ENCODE measurements around the gene MIGA2.

Gene MIGA2

GRCh38 chr9:129052592-129052991, 16.2 kb downstream of the MIGA2 start:
- H3K27ac Mint-ChIP-seq = no peak overlapping the region
- H3K4me1 Mint-ChIP-seq = no peaks in the 10 kb centered on the region
- H3K4me3 Mint-ChIP-seq = no peak overlapping the region
- H3K36me3 Mint-ChIP-seq (ENCODE audit: low read depth) = peaks cover 11% of the 10 kb centered on the region
- TF ChIP-seq, protein P1, sequence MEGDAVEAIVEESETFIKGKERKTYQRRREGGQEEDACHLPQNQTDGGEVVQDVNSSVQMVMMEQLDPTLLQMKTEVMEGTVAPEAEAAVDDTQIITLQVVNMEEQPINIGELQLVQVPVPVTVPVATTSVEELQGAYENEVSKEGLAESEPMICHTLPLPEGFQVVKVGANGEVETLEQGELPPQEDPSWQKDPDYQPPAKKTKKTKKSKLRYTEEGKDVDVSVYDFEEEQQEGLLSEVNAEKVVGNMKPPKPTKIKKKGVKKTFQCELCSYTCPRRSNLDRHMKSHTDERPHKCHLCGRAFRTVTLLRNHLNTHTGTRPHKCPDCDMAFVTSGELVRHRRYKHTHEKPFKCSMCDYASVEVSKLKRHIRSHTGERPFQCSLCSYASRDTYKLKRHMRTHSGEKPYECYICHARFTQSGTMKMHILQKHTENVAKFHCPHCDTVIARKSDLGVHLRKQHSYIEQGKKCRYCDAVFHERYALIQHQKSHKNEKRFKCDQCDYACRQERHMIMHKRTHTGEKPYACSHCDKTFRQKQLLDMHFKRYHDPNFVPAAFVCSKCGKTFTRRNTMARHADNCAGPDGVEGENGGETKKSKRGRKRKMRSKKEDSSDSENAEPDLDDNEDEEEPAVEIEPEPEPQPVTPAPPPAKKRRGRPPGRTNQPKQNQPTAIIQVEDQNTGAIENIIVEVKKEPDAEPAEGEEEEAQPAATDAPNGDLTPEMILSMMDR (IDR thresholded peaks at IDR 0.05) = no peak
- DNase-seq = no peak
- H3K27me3 Mint-ChIP-seq (ENCODE audit: low read depth, poor library complexity) = no peaks in the 10 kb centered on the region
- H3K9me3 Mint-ChIP-seq = no peaks in the 10 kb centered on the region

GRCh38 chr9:129053020-129053419, 16.6 kb downstream of the MIGA2 start:
- Mint-ChIP-seq H3K4me3 (no peak overlapping the region), H3K9me3 (no peaks in the 10 kb centered on the region), H3K27me3 (ENCODE audit: low read depth, poor library complexity) (no peaks in the 10 kb centered on the region), H3K27ac (no peak overlapping the region), H3K36me3 (ENCODE audit: low read depth) (peaks cover 16% of the 10 kb centered on the region), H3K4me1 (no peaks in the 10 kb centered on the region)
- DNase-seq = no peak
- TF ChIP-seq, protein P1 (IDR thresholded peaks at IDR 0.05) = no peak

GRCh38 chr9:129054163-129054851, 17.9 kb downstream of the MIGA2 start:
- Mint-ChIP-seq H3K27ac (no peak overlapping the region), H3K9me3 (no peaks in the 10 kb centered on the region), H3K4me1 (no peaks in the 10 kb centered on the region), H3K27me3 (ENCODE audit: low read depth, poor library complexity) (no peaks in the 10 kb centered on the region), H3K4me3 (no peak overlapping the region), H3K36me3 (ENCODE audit: low read depth) (peaks cover 10% of the 10 kb centered on the region)
- DNase-seq = no peak
- TF ChIP-seq, protein P1 (IDR thresholded peaks at IDR 0.05) = no peak

DNA sequence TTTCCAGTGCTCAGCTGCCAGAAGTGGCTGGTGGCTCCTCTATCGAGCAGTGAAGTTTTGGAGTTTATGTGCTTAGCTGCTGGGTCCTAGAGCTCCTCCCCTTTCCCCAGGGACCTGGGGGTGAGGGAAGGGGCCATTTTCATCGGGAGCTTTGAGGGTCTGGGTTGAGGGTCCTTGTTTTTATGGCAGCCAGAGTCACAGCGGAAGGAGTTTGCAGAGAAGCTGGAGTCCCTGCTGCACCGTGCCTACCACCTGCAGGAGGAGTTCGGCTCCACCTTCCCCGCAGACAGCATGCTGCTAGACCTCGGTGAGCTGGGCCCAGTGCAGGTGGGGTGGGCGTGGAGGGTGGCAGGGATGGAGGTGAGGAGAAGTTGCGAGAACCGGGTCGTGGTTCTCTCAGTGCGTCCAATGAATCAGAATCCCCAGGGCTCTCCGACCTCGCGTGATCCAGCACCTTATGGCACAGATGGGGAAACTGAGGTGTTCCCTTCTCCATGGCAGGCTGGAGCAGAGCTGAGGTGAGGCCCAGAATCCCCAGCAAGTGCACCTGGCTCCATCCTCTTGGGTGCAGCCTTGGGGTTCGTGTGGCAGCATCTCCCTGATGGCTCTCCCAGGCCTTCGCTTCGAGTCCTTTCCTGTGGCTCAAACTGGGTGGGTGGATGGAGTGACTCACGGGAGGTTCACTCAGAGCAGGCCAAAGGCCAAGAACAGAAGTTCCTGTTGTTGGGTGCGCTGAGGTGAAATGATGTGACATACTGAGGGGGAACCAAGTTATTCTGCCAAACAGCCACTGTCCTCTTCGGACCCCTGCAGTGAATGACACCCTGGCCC, 22.8 kb downstream of the MIGA2 start:
- Mint-ChIP-seq H3K27ac (no peak overlapping the region), H3K4me1 (no peaks in the 10 kb centered on the region), H3K9me3 (no peaks in the 10 kb centered on the region), H3K4me3 (no peak overlapping the region), H3K27me3 (ENCODE audit: low read depth, poor library complexity) (no peaks in the 10 kb centered on the region), H3K36me3 (ENCODE audit: low read depth) (peaks cover 21% of the 10 kb centered on the region)
- TF ChIP-seq, protein P1 (IDR thresholded peaks at IDR 0.05) = no peak
- no peak for DNase-seq

DNA sequence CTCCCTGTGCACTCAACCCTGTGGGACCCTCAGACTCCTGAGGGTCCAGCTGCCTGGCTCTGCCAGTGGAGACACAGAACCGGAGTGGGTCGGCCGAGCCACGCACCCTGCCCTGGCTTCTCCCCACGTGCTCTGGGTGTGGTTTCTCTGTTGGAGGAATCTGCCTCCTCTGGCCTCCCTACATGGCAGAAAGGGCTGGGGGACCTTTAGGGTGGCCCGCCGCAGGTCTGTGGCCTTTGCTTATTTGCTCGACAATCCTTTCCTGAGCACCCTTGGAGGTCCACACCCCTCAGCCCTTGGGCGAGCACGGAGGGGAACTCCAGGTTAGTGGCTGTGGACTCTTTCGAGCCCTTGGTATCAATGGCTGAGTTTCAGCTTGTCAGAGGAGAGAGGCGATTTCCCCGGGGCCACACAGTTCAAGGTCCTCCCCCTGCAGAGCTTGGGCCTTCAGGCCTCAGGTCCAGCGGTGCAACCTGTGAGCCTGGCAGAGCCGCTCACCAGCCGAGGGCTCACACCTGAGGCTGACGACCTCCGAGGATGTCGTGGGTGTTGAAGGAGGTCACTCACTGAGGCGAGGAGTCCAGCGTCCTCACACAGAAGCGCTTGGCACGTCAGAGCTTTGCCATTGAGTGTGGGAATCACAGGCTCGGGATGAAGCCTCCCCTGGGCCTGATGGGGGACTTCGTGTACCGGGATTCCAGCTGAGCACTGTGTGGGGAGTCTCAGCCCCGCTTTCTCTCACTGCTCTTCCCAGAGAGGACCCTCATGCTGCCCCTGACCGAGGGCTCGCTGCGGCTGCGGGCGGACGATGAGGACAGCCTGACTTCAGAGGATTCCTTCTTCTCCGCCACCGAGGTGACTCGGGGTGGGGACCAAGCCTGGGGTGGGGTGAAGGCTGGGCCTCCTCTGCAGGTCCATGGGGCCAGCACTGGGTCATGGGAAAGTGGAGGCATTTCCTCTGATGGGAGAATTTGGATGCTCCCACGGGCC, 23.7 kb downstream of the MIGA2 start:
- H3K36me3 Mint-ChIP-seq (ENCODE audit: low read depth) = peaks cover 16% of the 10 kb centered on the region
- H3K4me1 Mint-ChIP-seq = no peaks in the 10 kb centered on the region
- no peaks in the 10 kb centered on the region for H3K9me3 Mint-ChIP-seq
- H3K27me3 Mint-ChIP-seq (ENCODE audit: low read depth, poor library complexity) = no peaks in the 10 kb centered on the region
- H3K4me3 Mint-ChIP-seq = no peak overlapping the region
- H3K27ac Mint-ChIP-seq = no peak overlapping the region
- TF ChIP-seq, protein P1 (IDR thresholded peaks at IDR 0.05) = no peak
- DNase-seq = no peak
